ENCODE results near the gene MATN4. TPM values are rescaled to one million over a fixed set of nuclear protein-coding genes. Genes with fewer than 3 reads are reported as not detected.

MATN4 gene
- total and polyA plus RNA-seq, 2 of the 13 experiments (the other 11 are each of a cell fraction or from before 2014, with no cell fraction given): not detected

- TF ChIP-seq DRAP1 (CRISPR knock-in tag; IDR thresholded peaks at IDR 0.05) (no peak), RERE (CRISPR knock-in tag; IDR thresholded peaks at IDR 0.05; ENCODE audit: low read depth) (no peak), SRF (IDR thresholded peaks at IDR 0.05; ENCODE audit: low read depth, low read length) (no peak), ZBTB7B (CRISPR knock-in tag; IDR thresholded peaks at IDR 0.05) (no peak), ZKSCAN5 (CRISPR knock-in tag; IDR thresholded peaks at IDR 0.05) (no peak), DDIT3 (CRISPR knock-in tag; IDR thresholded peaks at IDR 0.05) (no peak), ZNF138 (CRISPR knock-in tag; IDR thresholded peaks at IDR 0.05; ENCODE audit: low read depth) (no peak), ZNF577 (CRISPR knock-in tag; IDR thresholded peaks at IDR 0.05; ENCODE audit: borderline replicate concordance, low read depth) (no peak), MYNN (CRISPR knock-in tag; IDR thresholded peaks at IDR 0.05; ENCODE audit: low read depth) (no peak; the same call in 1 of the 2 replicates), PAWR (CRISPR knock-in tag; IDR thresholded peaks at IDR 0.05; ENCODE audit: borderline replicate concordance) (0 out of 2 replicates have a peak, but pooled peaks have one; percentile 58), PHB2 (IDR thresholded peaks at IDR 0.05; ENCODE audit: partially characterized antibody) (no peak), CHCHD3 (CRISPR knock-in tag; IDR thresholded peaks at IDR 0.05) (no peak), ZNF761 (CRISPR knock-in tag; conservative IDR thresholded peaks at IDR 0.05) (no peak), KLF16 (CRISPR knock-in tag; IDR thresholded peaks at IDR 0.05) (peak in 1 of 2 experiments; percentile 12; a peak in 1 of 4 replicates), GATAD1 (CRISPR knock-in tag; IDR thresholded peaks at IDR 0.05) (0 out of 2 replicates have a peak, but pooled peaks have one; percentile 12), ZNF562 (CRISPR knock-in tag; IDR thresholded peaks at IDR 0.05; ENCODE audit: borderline replicate concordance) (no peak), CEBPB (IDR thresholded peaks at IDR 0.05; ENCODE audit: borderline replicate concordance, low read depth, low read length) (0 out of 2 replicates have a peak, but pooled peaks have one; percentile 10), NCOA1 (CRISPR knock-in tag; IDR thresholded peaks at IDR 0.05) (no peak), DMAP1 (CRISPR knock-in tag; IDR thresholded peaks at IDR 0.05) (0 out of 2 replicates have a peak, but pooled peaks have one; percentile 15), NFRKB (IDR thresholded peaks at IDR 0.05) (no peak), NR0B2 (CRISPR knock-in tag; IDR thresholded peaks at IDR 0.05) (no peak), IRF2 (CRISPR knock-in tag; IDR thresholded peaks at IDR 0.05) (no peak; the same call in 1 of the 2 replicates), ZNF768 (CRISPR knock-in tag; IDR thresholded peaks at IDR 0.05) (no peak), TSC22D2 (CRISPR knock-in tag; IDR thresholded peaks at IDR 0.05; ENCODE audit: borderline replicate concordance) (no peak; the same call in 1 of the 2 replicates)
- TF ChIP-seq, protein P1, sequence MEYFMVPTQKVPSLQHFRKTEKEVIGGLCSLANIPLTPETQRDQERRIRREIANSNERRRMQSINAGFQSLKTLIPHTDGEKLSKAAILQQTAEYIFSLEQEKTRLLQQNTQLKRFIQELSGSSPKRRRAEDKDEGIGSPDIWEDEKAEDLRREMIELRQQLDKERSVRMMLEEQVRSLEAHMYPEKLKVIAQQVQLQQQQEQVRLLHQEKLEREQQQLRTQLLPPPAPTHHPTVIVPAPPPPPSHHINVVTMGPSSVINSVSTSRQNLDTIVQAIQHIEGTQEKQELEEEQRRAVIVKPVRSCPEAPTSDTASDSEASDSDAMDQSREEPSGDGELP (IDR thresholded peaks at IDR 0.05; ENCODE audit: borderline replicate concordance, low read depth): peak; percentile 75; the same call in 1 of the 2 replicates
Measured at GRCh38 chr20:45343532-45344167, 35.6 kb upstream of the MATN4 start (continued).
